OCI-M1 (cell line): ENCODE results near the gene BTG2.

Source experiments
- DNase-seq: peaks from one replicate; lab custom pipeline; 2025; lab: John Stamatoyannopoulos, UW

BTG2 gene

GRCh38 chr1:203317429-203318228, 12.3 kb downstream of the BTG2 start:
- DNase-seq, result no peak

GRCh38 chr1:203318229-203318517, 12.9 kb downstream of the BTG2 start:
- DNase-seq, result no peak

- DNase-seq, result peak; percentile 33
Measured at GRCh38 chr1:203320591-203321272, 15.4 kb downstream of the BTG2 start.

DNA sequence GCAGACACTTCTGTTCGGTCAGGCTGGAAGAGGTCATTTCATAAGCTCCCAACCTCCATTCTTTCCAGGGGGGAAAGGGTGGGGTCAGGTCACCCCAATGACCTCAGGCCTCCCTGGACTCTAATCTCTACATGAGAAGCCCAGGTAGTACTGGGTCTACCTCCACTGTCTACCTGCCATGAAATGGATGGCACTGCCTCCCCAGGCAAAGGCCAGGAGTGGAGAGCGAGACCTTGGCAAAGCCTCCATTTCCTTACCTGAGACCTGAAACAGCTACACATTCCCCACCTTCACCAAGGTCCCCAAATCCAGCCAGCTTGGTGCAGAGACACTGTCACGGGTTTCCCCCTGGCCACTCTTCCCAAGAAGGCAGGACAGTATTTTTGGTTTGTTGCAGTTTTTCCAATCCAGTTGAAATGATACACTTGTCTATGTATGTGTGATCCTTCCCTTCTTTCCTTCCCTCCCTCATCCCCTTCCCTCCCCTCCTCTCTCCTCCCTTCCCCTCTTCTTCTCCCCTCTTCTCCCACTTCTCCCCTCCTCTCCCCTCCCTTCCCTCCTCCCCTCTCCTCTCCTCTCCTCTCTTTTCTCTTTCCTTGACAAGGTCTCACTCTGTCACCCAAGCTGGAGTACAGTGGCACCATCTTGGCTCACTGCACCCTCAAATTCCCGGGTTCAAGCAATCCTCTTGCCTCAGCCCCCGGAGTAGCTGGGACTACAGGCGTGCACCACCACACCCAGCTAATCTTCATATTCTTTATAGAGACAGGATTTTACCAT, 16.1 kb downstream of the BTG2 start:
- no peak for DNase-seq

- no peak for DNase-seq
Measured at GRCh38 chr1:203322500-203323179, 17.3 kb downstream of the BTG2 start.

GRCh38 chr1:203323587-203323986, 18.3 kb downstream of the BTG2 start:
- DNase-seq, result no peak

- DNase-seq, result no peak
Measured at GRCh38 chr1:203324105-203325025, 19.0 kb downstream of the BTG2 start.

GRCh38 chr1:203325026-203325417, 19.7 kb downstream of the BTG2 start:
- no peak for DNase-seq

DNA sequence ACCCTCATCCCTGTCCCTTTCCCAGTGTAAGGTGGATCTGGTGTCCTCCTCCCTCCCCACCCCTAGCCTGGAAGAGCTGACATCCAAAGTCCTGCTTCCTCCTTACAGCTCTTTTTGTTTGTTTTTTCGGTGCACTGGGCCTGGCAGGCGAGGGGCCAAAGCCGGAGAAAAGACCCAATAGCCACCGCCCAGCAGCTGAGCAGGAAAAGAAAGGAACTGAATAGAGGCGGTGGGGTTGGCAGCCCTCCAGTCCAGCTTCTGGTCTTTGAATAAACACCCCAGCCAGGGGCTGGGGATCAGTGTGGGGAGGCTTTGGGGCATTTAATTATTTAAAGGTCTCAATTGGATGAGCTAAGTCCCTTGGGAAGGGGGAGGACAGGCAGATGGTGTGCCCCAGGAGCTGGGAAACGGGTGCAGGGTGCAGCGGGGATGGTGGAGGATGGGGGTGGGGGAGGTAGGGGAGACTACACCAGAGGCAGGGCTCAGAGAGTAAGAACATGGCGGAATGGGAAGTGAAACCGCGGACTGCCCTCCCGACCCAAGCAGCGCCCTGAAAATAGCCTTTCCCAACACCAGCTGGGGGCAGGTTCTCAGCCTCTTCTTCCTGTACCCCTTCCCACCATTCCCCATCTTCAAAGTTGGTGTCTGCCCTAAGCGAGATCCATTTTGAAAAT, 20.2 kb downstream of the BTG2 start:
- DNase-seq, result no peak

GRCh38 chr1:203326830-203327683, 21.7 kb downstream of the BTG2 start:
- DNase-seq, result peak; percentile 95

GRCh38 chr1:203327684-203328457, 22.6 kb downstream of the BTG2 start:
- DNase-seq, result peak; percentile 88

DNA sequence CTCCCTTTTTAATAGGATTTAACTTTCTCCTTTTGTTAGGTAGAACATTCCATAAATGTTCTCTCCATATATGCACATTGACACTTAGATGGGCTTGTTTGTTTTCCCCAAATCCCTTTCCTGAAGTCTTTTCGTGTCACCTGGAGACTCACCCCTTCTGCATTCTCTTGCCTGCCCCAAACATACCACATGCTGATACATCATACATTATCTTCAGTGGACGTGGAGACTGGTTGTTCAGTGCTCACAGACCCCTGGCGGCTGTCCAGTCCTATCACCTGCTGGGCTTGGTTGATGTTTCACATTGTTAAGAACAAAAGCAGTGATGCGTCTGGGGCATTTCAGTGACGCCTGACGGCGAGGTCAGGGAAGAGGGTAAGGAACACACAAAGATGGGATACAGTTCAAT, 23.4 kb downstream of the BTG2 start:
- DNase-seq, result peak; percentile 25

- no peak for DNase-seq
Measured at GRCh38 chr1:203331224-203331623, 25.9 kb downstream of the BTG2 start.

GRCh38 chr1:203335503-203335902, 30.2 kb downstream of the BTG2 start:
- DNase-seq, result no peak

GRCh38 chr1:203336097-203336496, 30.8 kb downstream of the BTG2 start:
- DNase-seq, result no peak

- DNase-seq, result peak; percentile 78
Measured at GRCh38 chr1:203338335-203339036, 33.2 kb downstream of the BTG2 start.

DNA sequence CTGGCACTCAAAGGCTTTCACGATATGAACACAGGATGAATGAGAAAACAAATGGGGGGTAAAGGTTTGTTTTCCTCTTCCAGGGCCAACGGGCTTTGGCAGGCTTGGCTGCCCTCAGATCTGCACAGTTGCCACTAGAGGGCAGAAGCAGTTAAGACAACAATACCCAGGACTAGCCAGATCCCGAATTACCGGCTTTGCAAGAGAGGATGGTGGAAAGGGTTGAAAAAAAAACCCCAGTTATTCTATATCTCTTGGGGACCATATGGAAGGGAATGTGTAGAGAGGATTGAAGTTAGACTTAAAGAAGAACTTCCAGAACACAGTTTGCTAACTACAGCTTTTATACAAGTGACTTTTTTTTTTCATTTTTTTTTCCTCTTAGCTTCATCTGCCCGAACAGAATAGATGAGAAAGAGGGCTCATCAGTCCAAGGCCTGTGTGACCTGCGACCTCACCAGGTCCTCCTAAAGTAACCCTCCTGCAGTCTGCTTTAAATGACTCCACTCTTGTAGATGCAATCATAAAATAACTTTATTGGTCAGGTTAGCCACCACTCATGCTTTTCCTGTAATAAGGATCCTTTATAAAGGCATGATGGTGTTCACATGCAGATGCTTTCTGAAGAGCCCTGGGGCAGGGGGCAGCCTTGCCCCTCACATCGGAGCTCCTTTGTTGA, 34.9 kb downstream of the BTG2 start:
- DNase-seq, result peak; percentile 85
